ENCODE measurements around the gene UBA1. TPM values are rescaled to one million over a fixed set of nuclear protein-coding genes. Genes with fewer than 3 reads are reported as not detected.

Gene UBA1
- polyA plus RNA-seq (236 to 317 TPM (median 309 TPM) in 3 replicates), polyA minus RNA-seq (450 to 793 TPM (median 620 TPM) in 3 replicates)
- 56.8 TPM for polyA plus RNA-seq (2011; ENCODE audit: low read depth)
- polyA plus RNA-seq (2011; cell fraction: cytosol; rRNA removed), result 220 and 262 TPM in 2 replicates
- 485 and 608 TPM in 2 replicates for polyA plus RNA-seq (2011; cell fraction: nucleus; rRNA removed)
- polyA plus RNA-seq (2012; ENCODE audit: low replicate concordance), result 213 and 310 TPM in 2 replicates
- 317 TPM for polyA minus RNA-seq (2011; cell fraction: cytosol; rRNA and poly(A)+ RNA removed)
- 310 and 377 TPM in 2 replicates for polyA minus RNA-seq (2011; cell fraction: nucleus; rRNA and poly(A)+ RNA removed)

- TF ChIP-seq, protein P1, sequence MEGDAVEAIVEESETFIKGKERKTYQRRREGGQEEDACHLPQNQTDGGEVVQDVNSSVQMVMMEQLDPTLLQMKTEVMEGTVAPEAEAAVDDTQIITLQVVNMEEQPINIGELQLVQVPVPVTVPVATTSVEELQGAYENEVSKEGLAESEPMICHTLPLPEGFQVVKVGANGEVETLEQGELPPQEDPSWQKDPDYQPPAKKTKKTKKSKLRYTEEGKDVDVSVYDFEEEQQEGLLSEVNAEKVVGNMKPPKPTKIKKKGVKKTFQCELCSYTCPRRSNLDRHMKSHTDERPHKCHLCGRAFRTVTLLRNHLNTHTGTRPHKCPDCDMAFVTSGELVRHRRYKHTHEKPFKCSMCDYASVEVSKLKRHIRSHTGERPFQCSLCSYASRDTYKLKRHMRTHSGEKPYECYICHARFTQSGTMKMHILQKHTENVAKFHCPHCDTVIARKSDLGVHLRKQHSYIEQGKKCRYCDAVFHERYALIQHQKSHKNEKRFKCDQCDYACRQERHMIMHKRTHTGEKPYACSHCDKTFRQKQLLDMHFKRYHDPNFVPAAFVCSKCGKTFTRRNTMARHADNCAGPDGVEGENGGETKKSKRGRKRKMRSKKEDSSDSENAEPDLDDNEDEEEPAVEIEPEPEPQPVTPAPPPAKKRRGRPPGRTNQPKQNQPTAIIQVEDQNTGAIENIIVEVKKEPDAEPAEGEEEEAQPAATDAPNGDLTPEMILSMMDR (optimal IDR thresholded peaks at IDR 0.05 in 1 of 3, IDR thresholded peaks at IDR 0.05 in 1 of 3, conservative IDR thresholded peaks at IDR 0.05 in 1 of 3; ENCODE audit: extremely low read depth in 1 of 3, insufficient read depth in 2 of 3, low read length in 3 of 3), result peak in 2 of 3 experiments; percentile 75 to 87
- TF ChIP-seq EZH2 (IDR thresholded peaks at IDR 0.05; ENCODE audit: low read length), result no peak
- FAIRE-seq (peak; percentile 96), DNase-seq (ENCODE audit: low read depth, low spot score) (peak; percentile 88)
- Histone ChIP-seq H2AFZ (ENCODE audit: control insufficient read depth, low read length) (peak within 1 kb of the TSS; percentile 81), H3K9ac (ENCODE audit: control insufficient read depth, extremely low read depth, insufficient read depth, low read length) (peak within 1 kb of the TSS; percentile 98), H3K27me3 (ENCODE audit: control insufficient read depth, extremely low read depth, insufficient read depth, low read length) (no peaks in the 10 kb centered on the region), H3K9me1 (ENCODE audit: control insufficient read depth, extremely low read depth, insufficient read depth, low read length) (no peaks in the 10 kb centered on the region), H3K4me1 (ENCODE audit: control insufficient read depth, extremely low read depth, insufficient read depth, low read length) (peaks cover 38% of the 10 kb centered on the region), H4K20me1 (ENCODE audit: control insufficient read depth, extremely low read depth, insufficient read depth, low read length) (peaks cover 17% of the 10 kb centered on the region), H3K9me3 (ENCODE audit: control insufficient read depth, low read depth, low read length) (no peaks in the 10 kb centered on the region), H3K79me2 (ENCODE audit: control insufficient read depth, insufficient read depth, low read length) (peaks cover 56% of the 10 kb centered on the region), H3K27ac (ENCODE audit: control insufficient read depth, insufficient read depth, low read length) (peak within 1 kb of the TSS; percentile 94), H3K36me3 (ENCODE audit: control insufficient read depth in 2 of 2, extremely low read depth in 1 of 2, insufficient read depth in 2 of 2, low read length in 2 of 2) (peaks cover 12 to 27% of the 10 kb centered on the region in 2 experiments), H3K4me3 (ENCODE audit: control insufficient read depth in 2 of 3, extremely low read depth in 1 of 3, insufficient read depth in 2 of 3, low read depth in 1 of 3, low read length in 3 of 3) (peak within 1 kb of the TSS; percentile 93 to 99 (median 97)), H3K4me2 (ENCODE audit: control insufficient read depth, extremely low read depth, insufficient read depth, low read depth, low read length) (peak within 1 kb of the TSS; percentile 99)
- dilution Hi-C loops (cut with MboI; ENCODE audit: extremely low pct_ligation_motif_present, low sequenced_read_pairs), result no loop called here
Measured at GRCh38 chrX:47193475-47194193, at the start of gene UBA1. TSS of gene UBA1 (plus strand) at chrX:47193829. CDS start at chrX:47198803, 4,974 bp downstream.

GRCh38 chrX:47143894-47144625, 49.6 kb upstream of the UBA1 start:
- peak overlapping the region; percentile 70 for H3K27ac ChIP-seq (ENCODE audit: control insufficient read depth, insufficient read depth, low read length)
- dilution Hi-C loops (cut with MboI; ENCODE audit: extremely low pct_ligation_motif_present, low sequenced_read_pairs), result no loop called here
- H3K4me3 ChIP-seq (ENCODE audit: control insufficient read depth in 2 of 3, extremely low read depth in 1 of 3, insufficient read depth in 2 of 3, low read depth in 1 of 3, low read length in 3 of 3), result peak overlapping the region; percentile 71 to 83 (median 75)
- no peaks in the 10 kb centered on the region for H4K20me1 ChIP-seq (ENCODE audit: control insufficient read depth, extremely low read depth, insufficient read depth, low read length)
- no peak for TF ChIP-seq EZH2 (IDR thresholded peaks at IDR 0.05; ENCODE audit: low read length)
- TF ChIP-seq, protein P1 (optimal IDR thresholded peaks at IDR 0.05 in 1 of 3, IDR thresholded peaks at IDR 0.05 in 1 of 3, conservative IDR thresholded peaks at IDR 0.05 in 1 of 3; ENCODE audit: extremely low read depth in 1 of 3, insufficient read depth in 2 of 3, low read length in 3 of 3), result peak in 1 of 3 experiments; percentile 2
- H3K9me1 ChIP-seq (ENCODE audit: control insufficient read depth, extremely low read depth, insufficient read depth, low read length), result no peaks in the 10 kb centered on the region
- peaks cover 0 to 6% of the 10 kb centered on the region in 2 experiments for H3K36me3 ChIP-seq (ENCODE audit: control insufficient read depth in 2 of 2, extremely low read depth in 1 of 2, insufficient read depth in 2 of 2, low read length in 2 of 2)
- H3K27me3 ChIP-seq (ENCODE audit: control insufficient read depth, extremely low read depth, insufficient read depth, low read length), result no peaks in the 10 kb centered on the region
- peak overlapping the region; percentile 70 for H2AFZ ChIP-seq (ENCODE audit: control insufficient read depth, low read length)
- FAIRE-seq (no peak), DNase-seq (ENCODE audit: low read depth, low spot score) (no peak)
- H3K9ac ChIP-seq (ENCODE audit: control insufficient read depth, extremely low read depth, insufficient read depth, low read length), result peak overlapping the region; percentile 85
- peaks cover 39% of the 10 kb centered on the region for H3K79me2 ChIP-seq (ENCODE audit: control insufficient read depth, insufficient read depth, low read length)
- H3K4me2 ChIP-seq (ENCODE audit: control insufficient read depth, extremely low read depth, insufficient read depth, low read depth, low read length), result peak overlapping the region; percentile 85
- H3K9me3 ChIP-seq (ENCODE audit: control insufficient read depth, low read depth, low read length), result no peaks in the 10 kb centered on the region
- peaks cover 3% of the 10 kb centered on the region for H3K4me1 ChIP-seq (ENCODE audit: control insufficient read depth, extremely low read depth, insufficient read depth, low read length)
